ENCODE results near the gene ARSD. TPM values are rescaled to one million over a fixed set of nuclear protein-coding genes. Genes with fewer than 3 reads are reported as not detected.

ARSD gene
- polyA plus RNA-seq, 3 donors: 19.2 to 28.6 (median 19.7) TPM

GRCh38 chrX:2867206-2867605 lies 61.9 kb downstream of the ARSD start:
- WGBS (ENCODE audit: insufficient coverage): 100% methylated on average over 5 of the region's 7 CpGs
- no peaks in the 10 kb centered on the region for H3K79me2 ChIP-seq (ENCODE audit: insufficient read depth, low read length)
- H3K4me3 ChIP-seq (replicated peaks in 1 of 3; ENCODE audit: low read depth in 2 of 3, low read length in 3 of 3): no peak overlapping the region
- no peaks in the 10 kb centered on the region for H3K4me1 ChIP-seq (ENCODE audit: control insufficient read depth in 1 of 2, insufficient read depth in 2 of 2, low read length in 2 of 2)
- no peak overlapping the region for H3K4me2 ChIP-seq (replicated peaks; ENCODE audit: extremely low read depth, low read length, poor library complexity, severe bottlenecking)
- Mint-ChIP-seq H3K27ac (peak overlapping the region in 3 of 7 donors; percentile 9 to 25 (median 18)), H3K4me3 (no peak overlapping the region), H3K4me1 (no peaks in the 10 kb centered on the region), H3K27me3 (ENCODE audit: low read depth in 3 of 3) (peaks cover 0 to 17% (median 1%) of the 10 kb centered on the region in 3 donors), H3K36me3 (no peaks in the 10 kb centered on the region), H3K9me3 (peaks cover 0 to 12% (median 5%) of the 10 kb centered on the region in 7 donors)
- H2AFZ ChIP-seq (ENCODE audit: insufficient read depth, low read depth, low read length, poor library complexity, severe bottlenecking): no peak overlapping the region
- H3K9me3 ChIP-seq (replicated peaks in 1 of 2; ENCODE audit: control insufficient read depth in 1 of 2, insufficient read depth in 1 of 2, low read length in 2 of 2): no peaks in the 10 kb centered on the region
- H3K36me3 ChIP-seq (replicated peaks in 1 of 2; ENCODE audit: control insufficient read depth in 1 of 2, insufficient read depth in 2 of 2, low read length in 2 of 2): no peaks in the 10 kb centered on the region
- no peak overlapping the region for H3K27ac ChIP-seq (ENCODE audit: low read depth in 1 of 2, low read length in 2 of 2)
- H3K9ac ChIP-seq (ENCODE audit: insufficient read depth, low read length, poor library complexity, severe bottlenecking): no peak overlapping the region
- no peaks in the 10 kb centered on the region for H4K20me1 ChIP-seq (ENCODE audit: insufficient read depth, low read length)
- no peak for TF ChIP-seq CTCF (IDR thresholded peaks at IDR 0.05)
- intact Hi-C loops (cut with micrococcal nuclease): no loop called here
- DNase-seq: no peak
- H3K27me3 ChIP-seq (ENCODE audit: control insufficient read depth in 2 of 2, insufficient read depth in 2 of 2, low read length in 2 of 2): peaks cover 0 to 2% of the 10 kb centered on the region in 2 donors

GRCh38 chrX:2863646-2864045 lies 65.5 kb downstream of the ARSD start:
- H3K27ac Mint-ChIP-seq: peak overlapping the region in 1 of 7 donors; percentile 35
- peaks cover 0 to 11% (median 1%) of the 10 kb centered on the region in 3 donors for H3K27me3 Mint-ChIP-seq (ENCODE audit: low read depth in 3 of 3)
- H3K9ac ChIP-seq (ENCODE audit: insufficient read depth, low read length, poor library complexity, severe bottlenecking): no peak overlapping the region
- H3K36me3 Mint-ChIP-seq: no peaks in the 10 kb centered on the region
- H3K4me1 ChIP-seq (ENCODE audit: control insufficient read depth in 1 of 2, insufficient read depth in 2 of 2, low read length in 2 of 2): no peaks in the 10 kb centered on the region
- no peak overlapping the region for H3K4me3 ChIP-seq (replicated peaks in 1 of 3; ENCODE audit: low read depth in 2 of 3, low read length in 3 of 3)
- no peaks in the 10 kb centered on the region for H4K20me1 ChIP-seq (ENCODE audit: insufficient read depth, low read length)
- no peak overlapping the region for H3K4me2 ChIP-seq (replicated peaks; ENCODE audit: extremely low read depth, low read length, poor library complexity, severe bottlenecking)
- H3K27me3 ChIP-seq (ENCODE audit: control insufficient read depth in 2 of 2, insufficient read depth in 2 of 2, low read length in 2 of 2): no peaks in the 10 kb centered on the region
- no peak for DNase-seq
- no peaks in the 10 kb centered on the region for H3K79me2 ChIP-seq (ENCODE audit: insufficient read depth, low read length)
- H3K27ac ChIP-seq (ENCODE audit: low read depth in 1 of 2, low read length in 2 of 2): no peak overlapping the region
- H3K4me3 Mint-ChIP-seq: no peak overlapping the region
- H3K9me3 Mint-ChIP-seq: peaks cover 0 to 4% (median 0%) of the 10 kb centered on the region in 7 donors
- H2AFZ ChIP-seq (ENCODE audit: insufficient read depth, low read depth, low read length, poor library complexity, severe bottlenecking): no peak overlapping the region
- WGBS (ENCODE audit: insufficient coverage): 83% methylated on average over 2 of the region's 6 CpGs
- intact Hi-C loops (cut with micrococcal nuclease): no loop called here
- H3K36me3 ChIP-seq (replicated peaks in 1 of 2; ENCODE audit: control insufficient read depth in 1 of 2, insufficient read depth in 2 of 2, low read length in 2 of 2): no peaks in the 10 kb centered on the region
- H3K9me3 ChIP-seq (replicated peaks in 1 of 2; ENCODE audit: control insufficient read depth in 1 of 2, insufficient read depth in 1 of 2, low read length in 2 of 2): no peaks in the 10 kb centered on the region
- no peaks in the 10 kb centered on the region for H3K4me1 Mint-ChIP-seq
- no peak for TF ChIP-seq CTCF (IDR thresholded peaks at IDR 0.05)
